Right lobe of liver (tissue), 6 donors: ENCODE measurements around the gene GOLGA1. TPM values are rescaled to one million over a fixed set of nuclear protein-coding genes. Genes with fewer than 3 reads are reported as not detected.

Experiments
- ATAC-seq, 4 donors: fragments of 200-7000 bp; cut with Tn5 transposase; one replicate each; pipeline ENCODE4 v1.9.1; 2020; ENCODE audit warnings: mild to moderate bottlenecking in 4 of 4, moderate library complexity in 4 of 4
- DNase-seq, 3 donors: peaks; one replicate each; pipeline ENCODE4 v3.0.0-alpha.2; 2020
- H3K27ac ChIP-seq, 3 donors: fragments of 200-600 bp; one replicate each; pipeline ENCODE4 v1.8.0; 2022
- H3K27me3 ChIP-seq, 2 donors: fragments of 200-600 bp; one replicate each; pipeline ENCODE4 v1.8.0; 2022
- H3K36me3 ChIP-seq, 4 donors: fragments of 200-600 bp; sonication (generic) in 1 of 4; one replicate each; pipeline versions ENCODE4 v1.5.1 to v1.8.0; 2017 to 2022; ENCODE audit warnings: control low read depth in 1 of 4
- H3K4me1 ChIP-seq, 4 donors: fragments of 200-600 bp; sonication (generic) in 1 of 4; one replicate each; pipeline versions ENCODE4 v1.5.1 to v1.8.0; 2017 to 2022; ENCODE audit warnings: control low read depth in 1 of 4
- H3K4me3 ChIP-seq, 3 donors: fragments of 200-600 bp; one replicate each; pipeline ENCODE4 v1.8.0; 2022
- H3K9me3 ChIP-seq, 4 donors: fragments of 200-600 bp; sonication (generic) in 1 of 4; one replicate each; pipeline versions ENCODE4 v1.5.1 to v1.8.0; 2017 to 2022; ENCODE audit warnings: control low read depth in 1 of 4
- POLR2A ChIP-seq: fragments of 450-650 bp; IDR thresholded peaks from one replicate; pipeline ENCODE4 v1.6.1; 2017; ENCODE audit warnings: antibody characterized with exemption, mild to moderate bottlenecking
- WGBS: methylation state at CpG from one replicate; pipeline ENCODE4 v1.1.6; 2018; ENCODE audit warnings: low coverage, low lambda C conversion rate; ENCODE audit not compliant: insufficient coverage; ENCODE audit errors: missing lambda C conversion rate; 5-methylcytosine and 5-hydroxymethylcytosine counted together
- intact Hi-C, 2 donors: fragments of 100-400 bp; cut with DNase I; formaldehyde crosslinking; loops; one replicate each; pipeline versions ENCODE4 v1.11.2 to v1.14.1; 2022
- total RNA-seq, 6 experiments: library from RNA; depleted of rRNA in 2 of 6; stranded (reverse); fragments of >200 nt in 2 of 6; fragmentation: NEBNext Ultra II Directional in 3 of 6; extraction: Animal tissue kit (Norgen Biotek cat#: 25700) in 3 of 6; gene quantifications; one replicate each; pipeline versions ENCODE4 v1.1.0 to v1.2.4, GENCODE V29; 2016 to 2023
- TF ChIP-seq, protein P1 (sequence below), 4 donors: fragments of 200-600 bp in 3 of 4; fragments of 450-650 bp in 1 of 4; IDR thresholded peaks; one replicate each; pipeline versions ENCODE4 v1.5.1 to v1.8.0; 2016 to 2022; ENCODE audit warnings: antibody characterized with exemption in 4 of 4, mild to moderate bottlenecking in 2 of 4
- donor health status: DM: no; HTN: yes; CAD: no.
- donor health status: DM: no; HTN: no; CAD: no.
- donor health status: DM: no; HTN: no; CAD: no.
- donor health status: DM: no; HTN: yes; CAD: no.
- donor health status: DM: no; HTN: yes; CAD: no.

The GOLGA1 gene
- total RNA-seq, 6 experiments from 2014 or later = 10.2 to 16.2 (median 12.5) TPM

GRCh38 chr9:124854822-124855221 lies 86.1 kb downstream of the GOLGA1 start:
- H3K4me1 ChIP-seq = peaks cover 0 to 7% (median 0%) of the 10 kb centered on the region in 4 donors
- WGBS = 28% methylated on average over 6 of the region's 7 CpGs

DNA sequence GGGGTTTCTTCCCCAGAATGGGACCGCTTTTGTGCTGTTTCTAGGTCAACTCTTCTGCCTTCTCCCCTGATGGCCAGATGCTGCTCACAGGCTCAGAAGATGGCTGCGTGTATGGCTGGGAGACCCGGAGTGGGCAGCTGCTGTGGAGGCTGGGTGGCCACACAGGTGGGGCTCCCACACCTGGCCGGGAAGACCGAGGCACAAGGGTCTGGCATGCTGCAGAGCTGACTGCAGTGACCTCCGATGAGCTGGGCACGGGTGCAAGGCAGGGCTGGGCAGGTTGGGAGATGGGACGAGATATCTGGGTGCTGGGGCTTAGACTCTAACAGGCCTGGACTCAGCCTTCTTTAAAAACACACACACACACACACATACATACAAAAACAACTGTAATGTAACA lies 86.7 kb downstream of the GOLGA1 start:
- H3K27me3 ChIP-seq = no peaks in the 10 kb centered on the region
- WGBS = 60% methylated on average over 2 of the region's 8 CpGs
- H3K36me3 ChIP-seq = peaks cover 0 to 23% (median 12%) of the 10 kb centered on the region in 4 donors
- TF ChIP-seq POLR2A = no peak
- TF ChIP-seq, protein P1, sequence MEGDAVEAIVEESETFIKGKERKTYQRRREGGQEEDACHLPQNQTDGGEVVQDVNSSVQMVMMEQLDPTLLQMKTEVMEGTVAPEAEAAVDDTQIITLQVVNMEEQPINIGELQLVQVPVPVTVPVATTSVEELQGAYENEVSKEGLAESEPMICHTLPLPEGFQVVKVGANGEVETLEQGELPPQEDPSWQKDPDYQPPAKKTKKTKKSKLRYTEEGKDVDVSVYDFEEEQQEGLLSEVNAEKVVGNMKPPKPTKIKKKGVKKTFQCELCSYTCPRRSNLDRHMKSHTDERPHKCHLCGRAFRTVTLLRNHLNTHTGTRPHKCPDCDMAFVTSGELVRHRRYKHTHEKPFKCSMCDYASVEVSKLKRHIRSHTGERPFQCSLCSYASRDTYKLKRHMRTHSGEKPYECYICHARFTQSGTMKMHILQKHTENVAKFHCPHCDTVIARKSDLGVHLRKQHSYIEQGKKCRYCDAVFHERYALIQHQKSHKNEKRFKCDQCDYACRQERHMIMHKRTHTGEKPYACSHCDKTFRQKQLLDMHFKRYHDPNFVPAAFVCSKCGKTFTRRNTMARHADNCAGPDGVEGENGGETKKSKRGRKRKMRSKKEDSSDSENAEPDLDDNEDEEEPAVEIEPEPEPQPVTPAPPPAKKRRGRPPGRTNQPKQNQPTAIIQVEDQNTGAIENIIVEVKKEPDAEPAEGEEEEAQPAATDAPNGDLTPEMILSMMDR (IDR thresholded peaks at IDR 0.05) = no peak
- no peak overlapping the region for H3K27ac ChIP-seq
- intact Hi-C loops = loop anchor here (5.0 kb wide), 1 partner anchor 77 kb away; the partner anchor contains the start of gene OLFML2A (in 2 of the 2)
- DNase-seq (no peak), ATAC-seq (no peak)
- no peaks in the 10 kb centered on the region for H3K9me3 ChIP-seq
- no peak overlapping the region for H3K4me3 ChIP-seq
- H3K4me1 ChIP-seq = peaks cover 0 to 3% (median 0%) of the 10 kb centered on the region in 4 donors

More at GRCh38 chr9:124854822-124855221, 86.1 kb downstream of the GOLGA1 start:
- DNase-seq (no peak), ATAC-seq (no peak)
- Histone ChIP-seq H3K4me3 (no peak overlapping the region), H3K9me3 (no peaks in the 10 kb centered on the region), H3K27ac (no peak overlapping the region), H3K27me3 (no peaks in the 10 kb centered on the region), H3K36me3 (peaks cover 0 to 30% (median 15%) of the 10 kb centered on the region in 4 donors)
- TF ChIP-seq POLR2A = no peak
- TF ChIP-seq, protein P1 (IDR thresholded peaks at IDR 0.05) = no peak
- intact Hi-C loops = loop anchor here (5.0 kb wide), 1 partner anchor 78 kb away; the partner anchor contains the start of gene OLFML2A (in 2 of the 2)

DNA sequence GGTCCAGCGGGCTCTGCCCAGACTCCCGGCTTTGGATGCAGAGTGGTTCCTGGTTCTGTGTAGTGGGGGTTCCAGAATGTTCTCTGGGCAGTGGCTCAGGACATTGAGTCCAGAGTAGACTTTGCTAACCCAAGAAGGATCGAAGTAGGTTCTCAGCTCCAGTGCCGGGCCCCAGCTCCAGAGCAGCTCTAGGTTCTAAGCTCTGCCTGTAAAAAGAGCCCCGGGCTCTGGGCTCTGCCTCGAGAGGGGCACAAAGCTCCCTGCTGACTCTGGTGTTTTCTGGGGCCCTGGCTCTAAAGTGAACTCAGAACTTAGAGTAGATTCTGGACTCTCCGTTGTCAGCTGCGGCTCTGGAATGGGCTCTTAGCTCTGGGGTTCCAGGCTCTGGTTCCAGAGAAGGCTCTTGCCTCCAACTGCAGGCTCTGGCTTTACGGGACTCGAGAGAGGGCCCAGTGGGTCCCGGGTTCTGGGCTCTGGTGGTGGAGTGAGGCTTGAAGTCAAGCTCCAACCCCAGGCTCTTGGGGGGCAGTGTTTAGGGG lies 87.2 kb downstream of the GOLGA1 start:
- Histone ChIP-seq H3K9me3 (no peaks in the 10 kb centered on the region), H3K27me3 (no peaks in the 10 kb centered on the region), H3K36me3 (peaks cover 0 to 18% (median 9%) of the 10 kb centered on the region in 4 donors), H3K4me1 (peaks cover 0 to 3% (median 0%) of the 10 kb centered on the region in 4 donors), H3K4me3 (peak overlapping the region; percentile 20 to 50 (median 46)), H3K27ac (no peak overlapping the region)
- TF ChIP-seq, protein P1 (IDR thresholded peaks at IDR 0.05) = no peak
- TF ChIP-seq POLR2A = no peak
- ATAC-seq (peak in 1 of 4 donors; percentile 2), DNase-seq (no peak)
- intact Hi-C loops = loop anchor here (5.0 kb wide), 1 partner anchor 76 kb away; the partner anchor contains the start of gene OLFML2A (in 2 of the 2)
- WGBS = 40% methylated on average over 1 of the region's 11 CpGs

- ATAC-seq (peak; percentile 86 to 95 (median 89)), DNase-seq (peak; percentile 74 to 81 (median 80))
- Histone ChIP-seq H3K27ac (no peak within 1 kb of the TSS), H3K4me1 (peaks cover 0 to 3% (median 0%) of the 10 kb centered on the region in 4 donors), H3K27me3 (no peaks in the 10 kb centered on the region), H3K4me3 (peak within 1 kb of the TSS; percentile 20 to 50 (median 46)), H3K36me3 (peaks cover 0 to 11% (median 4%) of the 10 kb centered on the region in 4 donors), H3K9me3 (no peaks in the 10 kb centered on the region)
- intact Hi-C loops = loop anchor here (5.0 kb wide), 1 partner anchor 76 kb away; the partner anchor contains the start of gene OLFML2A (in 2 of the 2)
- TF ChIP-seq, protein P1 (IDR thresholded peaks at IDR 0.05) = peak; percentile 96 to 99 (median 98)
- TF ChIP-seq POLR2A = no peak
- WGBS = no CpG with 5 or more reads among the region's 51 CpGs
Observed at GRCh38 chr9:124852829-124853531, 87.9 kb downstream of the GOLGA1 start, which contains the start of gene WDR38. WDR38 (plus strand) TSS chr9:124853460; CDS start chr9:124853532, 72 bp downstream.
